ENCODE results near the gene CFDP1.

DNA sequence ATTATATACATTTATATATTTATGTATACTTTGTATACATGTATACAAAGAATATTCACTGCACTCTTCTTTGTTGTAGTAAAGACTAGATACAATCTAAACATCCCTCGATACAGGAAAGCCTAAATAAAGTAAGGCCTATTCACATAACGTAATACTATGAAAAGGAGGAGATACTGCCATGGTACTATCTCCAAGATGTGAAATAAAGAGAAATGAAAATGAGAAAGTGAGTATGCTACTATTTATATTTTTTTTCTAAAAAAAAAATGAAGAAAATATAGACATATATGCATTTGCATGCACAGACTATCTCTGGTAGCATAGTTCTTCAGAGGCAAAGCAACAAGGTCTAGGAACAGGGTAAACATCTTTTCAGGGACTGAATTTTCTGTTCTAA lies 19.4 kb downstream of the CFDP1 start:
- TF ChIP-seq, protein P1, sequence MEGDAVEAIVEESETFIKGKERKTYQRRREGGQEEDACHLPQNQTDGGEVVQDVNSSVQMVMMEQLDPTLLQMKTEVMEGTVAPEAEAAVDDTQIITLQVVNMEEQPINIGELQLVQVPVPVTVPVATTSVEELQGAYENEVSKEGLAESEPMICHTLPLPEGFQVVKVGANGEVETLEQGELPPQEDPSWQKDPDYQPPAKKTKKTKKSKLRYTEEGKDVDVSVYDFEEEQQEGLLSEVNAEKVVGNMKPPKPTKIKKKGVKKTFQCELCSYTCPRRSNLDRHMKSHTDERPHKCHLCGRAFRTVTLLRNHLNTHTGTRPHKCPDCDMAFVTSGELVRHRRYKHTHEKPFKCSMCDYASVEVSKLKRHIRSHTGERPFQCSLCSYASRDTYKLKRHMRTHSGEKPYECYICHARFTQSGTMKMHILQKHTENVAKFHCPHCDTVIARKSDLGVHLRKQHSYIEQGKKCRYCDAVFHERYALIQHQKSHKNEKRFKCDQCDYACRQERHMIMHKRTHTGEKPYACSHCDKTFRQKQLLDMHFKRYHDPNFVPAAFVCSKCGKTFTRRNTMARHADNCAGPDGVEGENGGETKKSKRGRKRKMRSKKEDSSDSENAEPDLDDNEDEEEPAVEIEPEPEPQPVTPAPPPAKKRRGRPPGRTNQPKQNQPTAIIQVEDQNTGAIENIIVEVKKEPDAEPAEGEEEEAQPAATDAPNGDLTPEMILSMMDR (IDR thresholded peaks at IDR 0.05; ENCODE audit: low read depth, low read length), result no peak
- no peak for TF ChIP-seq EZH2phosphoT487 (IDR thresholded peaks at IDR 0.05; ENCODE audit: low read depth)

Data from OCI-LY3 (cell line).